ENCODE measurements around the gene CXCR4. TPM values are rescaled to one million over a fixed set of nuclear protein-coding genes. Genes with fewer than 3 reads are reported as not detected.

Gene CXCR4
- total RNA-seq, 3 donors from 2014 or later (not counting 1 experiment from before 2014, with no cell fraction given) = 582 to 848 (median 741) TPM

- no peak overlapping the region for H3K27ac ChIP-seq (ENCODE audit: low read length)
- Mint-ChIP-seq H3K4me3 (no peak overlapping the region), H3K4me1 (peaks cover 29 to 37% of the 10 kb centered on the region in 2 donors), H3K27me3 (ENCODE audit: low read depth in 2 of 2) (peaks cover 4 to 15% of the 10 kb centered on the region in 2 donors), H3K9me3 (no peaks in the 10 kb centered on the region), H3K36me3 (no peaks in the 10 kb centered on the region), H3K27ac (no peak overlapping the region)
- DNase-seq = no peak
- 54% methylated on average over 5 of the region's 7 CpGs for WGBS (ENCODE audit: insufficient coverage)
- ATAC-seq = no peak
- no peaks in the 10 kb centered on the region for H3K9me3 ChIP-seq (ENCODE audit: control insufficient read depth, insufficient read depth, low read length)
- no peak overlapping the region for H3K4me3 ChIP-seq (ENCODE audit: low read length)
- H3K27me3 ChIP-seq (ENCODE audit: control insufficient read depth, insufficient read depth, low read length) = no peaks in the 10 kb centered on the region
- H3K4me1 ChIP-seq (ENCODE audit: control insufficient read depth, insufficient read depth, low read length) = peaks cover 32% of the 10 kb centered on the region
- TF ChIP-seq CTCF (IDR thresholded peaks at IDR 0.05) = no peak
- intact Hi-C loops (cut with micrococcal nuclease) = no loop called here
- H3K36me3 ChIP-seq (ENCODE audit: control insufficient read depth, insufficient read depth, low read length) = no peaks in the 10 kb centered on the region
Measured at GRCh38 chr2:136141510-136142149, 23.7 kb upstream of the CXCR4 start.

DNA sequence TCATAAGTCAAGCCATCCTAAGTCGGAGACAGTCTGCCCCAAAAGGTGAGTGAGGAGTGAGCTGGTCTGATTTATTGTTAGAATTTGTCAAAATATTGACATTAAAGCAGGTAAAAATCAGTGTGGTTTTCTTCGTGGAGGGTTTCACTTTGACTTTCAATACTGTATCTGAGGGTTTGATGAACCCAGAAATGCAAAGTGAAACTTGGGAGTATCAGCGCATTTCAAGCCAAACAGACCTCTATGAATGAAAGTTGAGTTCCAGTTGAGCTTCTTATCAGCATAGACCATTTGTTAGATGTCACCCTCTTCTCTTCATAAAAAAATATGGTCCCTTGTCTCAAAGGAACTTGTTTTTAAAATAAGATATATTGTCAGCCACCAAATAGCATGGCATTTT, 21.7 kb upstream of the CXCR4 start:
- peak overlapping the region; percentile 16 to 93 for H3K27ac Mint-ChIP-seq
- TF ChIP-seq CTCF (IDR thresholded peaks at IDR 0.05) = no peak
- H3K9me3 ChIP-seq (ENCODE audit: control insufficient read depth, insufficient read depth, low read length) = no peaks in the 10 kb centered on the region
- no peak overlapping the region for H3K4me3 Mint-ChIP-seq
- intact Hi-C loops (cut with micrococcal nuclease) = loop anchor here (5.0 kb wide), 1 partner anchor 73 kb away; no protein-coding TSS in a partner anchor
- no peaks in the 10 kb centered on the region for H3K36me3 ChIP-seq (ENCODE audit: control insufficient read depth, insufficient read depth, low read length)
- H3K9me3 Mint-ChIP-seq = no peaks in the 10 kb centered on the region
- whole genome bisulfite sequencing (ENCODE audit: insufficient coverage) = 37% methylated on average over 3 of the region's 3 CpGs
- DNase-seq (peak in 1 of 2 donors; percentile 65), ATAC-seq (no peak)
- peaks cover 4 to 15% of the 10 kb centered on the region in 2 donors for H3K27me3 Mint-ChIP-seq (ENCODE audit: low read depth in 2 of 2)
- H3K4me1 Mint-ChIP-seq = peaks cover 49 to 57% of the 10 kb centered on the region in 2 donors
- peaks cover 51% of the 10 kb centered on the region for H3K4me1 ChIP-seq (ENCODE audit: control insufficient read depth, insufficient read depth, low read length)
- H3K27ac ChIP-seq (ENCODE audit: low read length) = peak overlapping the region; percentile 89
- no peaks in the 10 kb centered on the region for H3K36me3 Mint-ChIP-seq
- no peaks in the 10 kb centered on the region for H3K27me3 ChIP-seq (ENCODE audit: control insufficient read depth, insufficient read depth, low read length)
- H3K4me3 ChIP-seq (ENCODE audit: low read length) = no peak overlapping the region

GRCh38 chr2:136137982-136138381, 20.0 kb upstream of the CXCR4 start:
- peak overlapping the region; percentile 25 for H3K4me3 Mint-ChIP-seq
- intact Hi-C loops (cut with micrococcal nuclease) = loop anchor here (2.0 to 5.0 kb wide), 4 partner anchors 74 to 241 kb away; no protein-coding TSS in a partner anchor
- H3K36me3 ChIP-seq (ENCODE audit: control insufficient read depth, insufficient read depth, low read length) = no peaks in the 10 kb centered on the region
- no peaks in the 10 kb centered on the region for H3K9me3 Mint-ChIP-seq
- peak overlapping the region; percentile 93 to 99 for H3K27ac Mint-ChIP-seq
- peaks cover 59 to 60% of the 10 kb centered on the region in 2 donors for H3K4me1 Mint-ChIP-seq
- no peaks in the 10 kb centered on the region for H3K36me3 Mint-ChIP-seq
- no peak for TF ChIP-seq CTCF (IDR thresholded peaks at IDR 0.05)
- no peaks in the 10 kb centered on the region for H3K27me3 ChIP-seq (ENCODE audit: control insufficient read depth, insufficient read depth, low read length)
- WGBS (ENCODE audit: insufficient coverage) = 91% methylated on average over 4 of the region's 4 CpGs
- H3K9me3 ChIP-seq (ENCODE audit: control insufficient read depth, insufficient read depth, low read length) = no peaks in the 10 kb centered on the region
- peaks cover 61% of the 10 kb centered on the region for H3K4me1 ChIP-seq (ENCODE audit: control insufficient read depth, insufficient read depth, low read length)
- H3K27me3 Mint-ChIP-seq (ENCODE audit: low read depth in 2 of 2) = peaks cover 4 to 15% of the 10 kb centered on the region in 2 donors
- H3K4me3 ChIP-seq (ENCODE audit: low read length) = no peak overlapping the region
- DNase-seq (no peak), ATAC-seq (no peak)
- peak overlapping the region; percentile 89 for H3K27ac ChIP-seq (ENCODE audit: low read length)
